GM12873 (cell line): ENCODE measurements around the gene FMN1.

Experiments
- CTCF ChIP-seq: IDR thresholded peaks from 2 replicates; pipeline ENCODE4 v1.5.1; 2012; ENCODE audit warnings: low read depth, mild to moderate bottlenecking, moderate library complexity, low read length, control low read depth; ENCODE audit not compliant: insufficient read depth; ENCODE audit errors: missing control alignments

FMN1 gene

GRCh38 chr15:32893421-32893820 lies 301.1 kb downstream of the FMN1 start:
- TF ChIP-seq CTCF, result no peak

- TF ChIP-seq CTCF, result no peak
These were observed 305.3 kb downstream of the FMN1 start for GRCh38 chr15:32889214-32889613.

- no peak for TF ChIP-seq CTCF
These were observed 306.2 kb downstream of the FMN1 start for GRCh38 chr15:32888221-32888761.

- no peak for TF ChIP-seq CTCF
These were observed 307.4 kb downstream of the FMN1 start for GRCh38 chr15:32887090-32887489.

GRCh38 chr15:32886459-32886858 lies 308.1 kb downstream of the FMN1 start:
- TF ChIP-seq CTCF, result no peak

GRCh38 chr15:32885713-32886112 lies 308.8 kb downstream of the FMN1 start:
- TF ChIP-seq CTCF, result no peak

- TF ChIP-seq CTCF, result no peak
These were observed 310.4 kb downstream of the FMN1 start for GRCh38 chr15:32884146-32884545.
